OCI-LY3 (cell line): Measurements from ENCODE around the gene PTPRT.

ENCODE experiments used
- CTCF ChIP-seq: fragments of 200-600, 300-600 bp; sonication (generic); IDR thresholded peaks from 2 replicates; pipeline ENCODE4 v1.5.1; 2014; ENCODE audit warnings: antibody characterized with exemption, low read length, low read depth
- EZH2phosphoT487 ChIP-seq: fragments of 200-600 bp; shearing (Covaris generic); IDR thresholded peaks from 2 replicates; pipeline ENCODE4 v1.6.1; 2018; ENCODE audit warnings: antibody characterized with exemption, mixed run types, low read depth

GRCh38 chr20:42949950-42950349 lies 239.8 kb downstream of the PTPRT start:
- TF ChIP-seq CTCF (no peak), EZH2phosphoT487 (no peak)
